Mucosa of rectum (tissue), 2 donors: ENCODE measurements around the gene NELFB.
"Not testable (repeated sequence)": the region's sequence is repeated elsewhere in the genome, so short reads cannot be mapped to it uniquely, and the experiment has no call there.

Experiments
- H3K27ac ChIP-seq, 2 donors: one replicate each; pipeline ENCODE4 v1.7.0; 2013; ENCODE audit warnings: inconsistent platforms in 2 of 2, low read depth in 2 of 2, low read length in 2 of 2
- H3K27me3 ChIP-seq, 2 donors: one replicate each; pipeline ENCODE4 v1.7.0; 2013; ENCODE audit warnings: low read length in 2 of 2; ENCODE audit not compliant: control insufficient read depth in 2 of 2, insufficient read depth in 2 of 2
- H3K36me3 ChIP-seq, 2 donors: one replicate each; pipeline ENCODE4 v1.7.0; 2013; ENCODE audit warnings: low read length in 2 of 2; ENCODE audit not compliant: control insufficient read depth in 2 of 2, insufficient read depth in 2 of 2
- H3K4me1 ChIP-seq, 2 donors: one replicate each; pipeline ENCODE4 v1.7.0; 2013; ENCODE audit warnings: low read length in 2 of 2, mild to moderate bottlenecking in 1 of 2; ENCODE audit not compliant: control insufficient read depth in 2 of 2, insufficient read depth in 2 of 2
- H3K4me3 ChIP-seq, 2 donors: one replicate each; pipeline ENCODE4 v1.7.0; 2013; ENCODE audit warnings: low read length in 2 of 2
- H3K9ac ChIP-seq, 2 donors: one replicate each; pipeline ENCODE4 v1.7.0; 2013; ENCODE audit warnings: low read length in 2 of 2, low read depth in 1 of 2, mild to moderate bottlenecking in 1 of 2
- H3K9me3 ChIP-seq, 2 donors: one replicate each; pipeline ENCODE4 v1.7.0; 2013; ENCODE audit warnings: low read length in 2 of 2; ENCODE audit not compliant: control insufficient read depth in 2 of 2
- donor health status: healthy.
- donor health status: Normal muscosa, but diverticular disease.

Gene NELFB

GRCh38 chr9:137251194-137251461 lies 4.0 kb upstream of the NELFB start, which contains the start of gene STPG3:
STPG3 (plus strand) TSS chr9:137251286; CDS start chr9:137251287, 1 bp downstream.
- Histone ChIP-seq H3K4me3 (no peak within 1 kb of the TSS), H3K36me3 (peaks cover 0 to 1% of the 10 kb centered on the region in 2 donors), H3K9me3 (no peaks in the 10 kb centered on the region), H3K27ac (no peak within 1 kb of the TSS), H3K27me3 (no peaks in the 10 kb centered on the region), H3K9ac (no peak within 1 kb of the TSS), H3K4me1 (peaks cover 12 to 13% of the 10 kb centered on the region in 2 donors)

- no peak overlapping the region for H3K4me3 ChIP-seq
- H3K9ac ChIP-seq, result no peak overlapping the region
- peaks cover 5% of the 10 kb centered on the region in 2 donors for H3K36me3 ChIP-seq
- H3K27me3 ChIP-seq, result no peaks in the 10 kb centered on the region
- H3K27ac ChIP-seq, result no peak overlapping the region
- H3K4me1 ChIP-seq, result peaks cover 18% of the 10 kb centered on the region in 2 donors
- no peaks in the 10 kb centered on the region for H3K9me3 ChIP-seq
Measured at GRCh38 chr9:137251490-137252268, 3.4 kb upstream of the NELFB start.

GRCh38 chr9:137252555-137253506 lies 2.3 kb upstream of the NELFB start:
- peaks cover 21 to 22% of the 10 kb centered on the region in 2 donors for H3K4me1 ChIP-seq
- no peak overlapping the region for H3K4me3 ChIP-seq
- H3K9ac ChIP-seq, result no peak overlapping the region
- no peak overlapping the region for H3K27ac ChIP-seq
- no peaks in the 10 kb centered on the region for H3K27me3 ChIP-seq
- no peaks in the 10 kb centered on the region for H3K9me3 ChIP-seq
- H3K36me3 ChIP-seq, result peaks cover 5 to 9% of the 10 kb centered on the region in 2 donors

- H3K27ac ChIP-seq, result peak overlapping the region; percentile 52 to 80
- H3K9ac ChIP-seq, result peak overlapping the region; percentile 77 to 89
- H3K4me3 ChIP-seq, result peak overlapping the region; percentile 68 to 83
- no peaks in the 10 kb centered on the region for H3K27me3 ChIP-seq
- peaks cover 21 to 22% of the 10 kb centered on the region in 2 donors for H3K4me1 ChIP-seq
- peaks cover 8 to 13% of the 10 kb centered on the region in 2 donors for H3K36me3 ChIP-seq
- no peaks in the 10 kb centered on the region for H3K9me3 ChIP-seq
Measured at GRCh38 chr9:137253717-137254623, 1.2 kb upstream of the NELFB start.

GRCh38 chr9:137255448-137256114 lies 454 bp downstream of the NELFB start:
- Histone ChIP-seq H3K27me3 (no peaks in the 10 kb centered on the region), H3K4me1 (peaks cover 21 to 22% of the 10 kb centered on the region in 2 donors), H3K36me3 (peaks cover 12 to 17% of the 10 kb centered on the region in 2 donors), H3K4me3 (peak overlapping the region; percentile 68 to 87), H3K9me3 (no peaks in the 10 kb centered on the region), H3K9ac (peak overlapping the region; percentile 74 to 81), H3K27ac (peak overlapping the region; percentile 66 to 81)

- no peak overlapping the region for H3K27ac ChIP-seq
- peaks cover 12 to 17% of the 10 kb centered on the region in 2 donors for H3K36me3 ChIP-seq
- H3K4me3 ChIP-seq, result peak overlapping the region; percentile 68 to 87
- H3K9ac ChIP-seq, result peak overlapping the region in 1 of 2 donors; percentile 81
- no peaks in the 10 kb centered on the region for H3K27me3 ChIP-seq
- no peaks in the 10 kb centered on the region for H3K9me3 ChIP-seq
- peaks cover 21 to 22% of the 10 kb centered on the region in 2 donors for H3K4me1 ChIP-seq
Measured at GRCh38 chr9:137256362-137256761, 1.2 kb downstream of the NELFB start.

GRCh38 chr9:137256856-137257255 lies 1.7 kb downstream of the NELFB start:
- peaks cover 12 to 17% of the 10 kb centered on the region in 2 donors for H3K36me3 ChIP-seq
- H3K27ac ChIP-seq, result no peak overlapping the region
- peak overlapping the region in 1 of 2 donors; percentile 87 for H3K4me3 ChIP-seq
- H3K9me3 ChIP-seq, result no peaks in the 10 kb centered on the region
- no peak overlapping the region for H3K9ac ChIP-seq
- no peaks in the 10 kb centered on the region for H3K27me3 ChIP-seq
- peaks cover 21 to 22% of the 10 kb centered on the region in 2 donors for H3K4me1 ChIP-seq

- not testable (repeated sequence) for H3K27me3 ChIP-seq, H3K4me1 ChIP-seq, H3K4me3 ChIP-seq, H3K9ac ChIP-seq, H3K27ac ChIP-seq, H3K9me3 ChIP-seq
- peaks cover 26 to 36% of the 10 kb centered on the region in 2 donors for H3K36me3 ChIP-seq
Measured at GRCh38 chr9:137262173-137262908, 7.2 kb downstream of the NELFB start.

GRCh38 chr9:137262909-137263285 lies 7.8 kb downstream of the NELFB start:
- Histone ChIP-seq H3K36me3 (peaks cover 26 to 38% of the 10 kb centered on the region in 2 donors), H3K27ac (no peak overlapping the region), H3K4me3 (no peak overlapping the region), H3K9ac (no peak overlapping the region), H3K4me1 (peaks cover 0 to 2% of the 10 kb centered on the region in 2 donors), H3K27me3 (no peaks in the 10 kb centered on the region), H3K9me3 (no peaks in the 10 kb centered on the region)
